ENCODE data around the gene PDIA5. TPM values are rescaled to one million over a fixed set of nuclear protein-coding genes. Genes with fewer than 3 reads are reported as not detected.

The PDIA5 gene
- total RNA-seq, 2 donors from 2014 or later, result 5.5 to 20.0 TPM

GRCh38 chr3:123155471-123156011, 88.7 kb downstream of the PDIA5 start:
- DNase-seq (ENCODE audit: low spot score in 2 of 2) (no peak), ATAC-seq (no peak)
- H3K9me3 Mint-ChIP-seq, result peaks cover 5 to 9% of the 10 kb centered on the region in 2 donors
- peak overlapping the region in 1 of 2 donors; percentile 4 for H3K27ac Mint-ChIP-seq
- H3K36me3 Mint-ChIP-seq, result peaks cover 11 to 21% of the 10 kb centered on the region in 2 donors

- Mint-ChIP-seq H3K9me3 (peaks cover 0 to under 1% of the 10 kb centered on the region in 2 donors), H3K36me3 (peaks cover 12 to 21% of the 10 kb centered on the region in 2 donors), H3K27ac (no peak overlapping the region)
- ATAC-seq (no peak), DNase-seq (ENCODE audit: low spot score in 2 of 2) (no peak)
These were observed 89.6 kb downstream of the PDIA5 start for GRCh38 chr3:123156276-123156995.

GRCh38 chr3:123157209-123157597, 90.4 kb downstream of the PDIA5 start:
- DNase-seq (ENCODE audit: low spot score in 2 of 2), result no peak
- peaks cover 12 to 21% of the 10 kb centered on the region in 2 donors for H3K36me3 Mint-ChIP-seq

GRCh38 chr3:123157598-123158287, 90.9 kb downstream of the PDIA5 start:
- Mint-ChIP-seq H3K36me3 (peaks cover 12 to 22% of the 10 kb centered on the region in 2 donors), H3K27ac (peak overlapping the region in 1 of 2 donors; percentile 66), H3K9me3 (no peaks in the 10 kb centered on the region)
- no peak for DNase-seq (ENCODE audit: low spot score in 2 of 2)
- no peak for ATAC-seq

More at GRCh38 chr3:123157209-123157597, 90.4 kb downstream of the PDIA5 start:
- Mint-ChIP-seq H3K9me3 (no peaks in the 10 kb centered on the region), H3K27ac (peak overlapping the region in 1 of 2 donors; percentile 89)
- ATAC-seq, result no peak

GRCh38 chr3:123158330-123158729, 91.5 kb downstream of the PDIA5 start:
- DNase-seq (ENCODE audit: low spot score in 2 of 2), result no peak
- Mint-ChIP-seq H3K27ac (no peak overlapping the region), H3K9me3 (no peaks in the 10 kb centered on the region), H3K36me3 (peaks cover 15 to 28% of the 10 kb centered on the region in 2 donors)
- ATAC-seq, result no peak

GRCh38 chr3:123158899-123159390, 92.1 kb downstream of the PDIA5 start:
- no peaks in the 10 kb centered on the region for H3K9me3 Mint-ChIP-seq
- H3K27ac Mint-ChIP-seq, result no peak overlapping the region
- DNase-seq (ENCODE audit: low spot score in 2 of 2) (no peak), ATAC-seq (no peak)
- H3K36me3 Mint-ChIP-seq, result peaks cover 21 to 29% of the 10 kb centered on the region in 2 donors

- Mint-ChIP-seq H3K36me3 (peaks cover 32 to 36% of the 10 kb centered on the region in 2 donors), H3K9me3 (peaks cover 0 to 4% of the 10 kb centered on the region in 2 donors), H3K27ac (no peak overlapping the region)
- no peak for ATAC-seq
- DNase-seq (ENCODE audit: low spot score in 2 of 2), result no peak
These were observed 93.3 kb downstream of the PDIA5 start for GRCh38 chr3:123159926-123160635.

- no peak for DNase-seq (ENCODE audit: low spot score in 2 of 2)
- peaks cover 0 to 5% of the 10 kb centered on the region in 2 donors for H3K9me3 Mint-ChIP-seq
- ATAC-seq, result no peak
- peaks cover 37 to 41% of the 10 kb centered on the region in 2 donors for H3K36me3 Mint-ChIP-seq
- no peak overlapping the region for H3K27ac Mint-ChIP-seq
These were observed 94.3 kb downstream of the PDIA5 start for GRCh38 chr3:123161167-123161566.

- no peak for ATAC-seq
- Mint-ChIP-seq H3K9me3 (peaks cover 0 to 5% of the 10 kb centered on the region in 2 donors), H3K36me3 (peaks cover 37 to 46% of the 10 kb centered on the region in 2 donors), H3K27ac (peak overlapping the region in 1 of 2 donors; percentile 29)
- no peak for DNase-seq (ENCODE audit: low spot score in 2 of 2)
These were observed 96.3 kb downstream of the PDIA5 start for GRCh38 chr3:123163141-123163540.

- H3K27ac Mint-ChIP-seq, result no peak overlapping the region
- DNase-seq (ENCODE audit: low spot score in 2 of 2) (no peak), ATAC-seq (no peak)
- peaks cover 43 to 45% of the 10 kb centered on the region in 2 donors for H3K36me3 Mint-ChIP-seq
- H3K9me3 Mint-ChIP-seq, result peaks cover 0 to 5% of the 10 kb centered on the region in 2 donors
These were observed 98.3 kb downstream of the PDIA5 start for GRCh38 chr3:123165163-123165562.

- H3K9me3 Mint-ChIP-seq, result peaks cover 0 to 5% of the 10 kb centered on the region in 2 donors
- H3K27ac Mint-ChIP-seq, result no peak overlapping the region
- no peak for ATAC-seq
- H3K36me3 Mint-ChIP-seq, result peaks cover 30 to 32% of the 10 kb centered on the region in 2 donors
- no peak for DNase-seq (ENCODE audit: low spot score in 2 of 2)
These were observed 100.9 kb downstream of the PDIA5 start for GRCh38 chr3:123167686-123168085.

- no peak for ATAC-seq
- Mint-ChIP-seq H3K9me3 (peaks cover 0 to 5% of the 10 kb centered on the region in 2 donors), H3K27ac (no peak overlapping the region), H3K36me3 (peaks cover 25 to 31% of the 10 kb centered on the region in 2 donors)
- DNase-seq (ENCODE audit: low spot score in 2 of 2), result no peak
These were observed 101.3 kb downstream of the PDIA5 start for GRCh38 chr3:123168122-123168521.

- ATAC-seq, result no peak
- peaks cover 22 to 26% of the 10 kb centered on the region in 2 donors for H3K36me3 Mint-ChIP-seq
- H3K27ac Mint-ChIP-seq, result no peak overlapping the region
- no peak for DNase-seq (ENCODE audit: low spot score in 2 of 2)
- peaks cover 0 to 5% of the 10 kb centered on the region in 2 donors for H3K9me3 Mint-ChIP-seq
These were observed 101.8 kb downstream of the PDIA5 start for GRCh38 chr3:123168605-123169004.

- Mint-ChIP-seq H3K9me3 (peaks cover 0 to 5% of the 10 kb centered on the region in 2 donors), H3K36me3 (peaks cover 16 to 17% of the 10 kb centered on the region in 2 donors), H3K27ac (peak overlapping the region in 1 of 2 donors; percentile 65)
- no peak for ATAC-seq
- DNase-seq (ENCODE audit: low spot score in 2 of 2), result no peak
These were observed 102.7 kb downstream of the PDIA5 start for GRCh38 chr3:123169492-123169929.

GRCh38 chr3:123169930-123170329, 103.1 kb downstream of the PDIA5 start:
- ATAC-seq, result no peak
- Mint-ChIP-seq H3K27ac (no peak overlapping the region), H3K36me3 (peaks cover 11 to 13% of the 10 kb centered on the region in 2 donors), H3K9me3 (peaks cover 0 to 3% of the 10 kb centered on the region in 2 donors)
- DNase-seq (ENCODE audit: low spot score in 2 of 2), result no peak

- Mint-ChIP-seq H3K36me3 (peaks cover 4 to 11% of the 10 kb centered on the region in 2 donors), H3K9me3 (peaks cover 6 to 7% of the 10 kb centered on the region in 2 donors), H3K27ac (no peak overlapping the region)
- ATAC-seq, result no peak
- DNase-seq (ENCODE audit: low spot score in 2 of 2), result no peak
These were observed 114.0 kb downstream of the PDIA5 start for GRCh38 chr3:123180791-123181190.

All from activated naive CD4-positive, alpha-beta T cell treated with anti-CD3 and anti-CD28 coated beads, Interleukin-2, amount 50 U/mL, for 72 hours (primary cell).